DND-41 (cell line): ENCODE results near the gene KCNMA1.

Source experiments
- ATAC-seq: fragments of 200-7000 bp; cut with Tn5 transposase; 3 replicates; pipeline ENCODE4 v1.9.1; 2021; ENCODE audit warnings: low read depth; ENCODE audit not compliant: insufficient read depth
- DNase-seq: peaks from one replicate; pipeline ENCODE4 v3.0.0-alpha.2; 2020
- H2AFZ ChIP-seq: 2 replicates; pipeline ENCODE4 v1.6.0; 2012; ENCODE audit warnings: low read depth, low read length
- H3K27ac ChIP-seq: 2 replicates; pipeline ENCODE4 v1.5.1; 2012; ENCODE audit warnings: low read length, inconsistent platforms
- H3K27me3 ChIP-seq: fragments of 200-600 bp; sonication (generic); 2 replicates; pipeline ENCODE4 v1.6.0; 2012; ENCODE audit warnings: low read length, mild to moderate bottlenecking, inconsistent platforms; ENCODE audit not compliant: insufficient read depth, poor library complexity
- H3K36me3 ChIP-seq: 2 replicates; pipeline ENCODE4 v1.5.1; 2012; ENCODE audit warnings: low read length, inconsistent platforms; ENCODE audit not compliant: insufficient read depth
- H3K4me1 ChIP-seq: 2 replicates; pipeline ENCODE4 v1.5.1; 2012; ENCODE audit warnings: mild to moderate bottlenecking, low read length; ENCODE audit not compliant: insufficient read depth
- H3K4me2 ChIP-seq: 2 replicates; pipeline ENCODE4 v1.6.0; 2012; ENCODE audit warnings: mild to moderate bottlenecking, moderate library complexity, low read length, inconsistent platforms; ENCODE audit not compliant: insufficient read depth
- H3K4me3 ChIP-seq, 2 experiments: fragments of 200-600 bp in 1 of 2; shearing (Covaris generic) in 1 of 2; 2 replicates each; pipeline ENCODE4 v1.5.1; 2012 to 2016; ENCODE audit warnings: inconsistent platforms in 2 of 2, low read length in 2 of 2, mild to moderate bottlenecking in 2 of 2, low read depth in 1 of 2, moderate library complexity in 1 of 2
- H3K79me2 ChIP-seq: 2 replicates; pipeline ENCODE4 v1.6.0; 2012; ENCODE audit warnings: low read length, inconsistent platforms; ENCODE audit not compliant: insufficient read depth
- H3K9ac ChIP-seq: 2 replicates; pipeline ENCODE4 v1.6.0; 2012; ENCODE audit warnings: low read depth, mild to moderate bottlenecking, inconsistent platforms, low read length, moderate library complexity
- H3K9me3 ChIP-seq: 2 replicates; pipeline ENCODE4 v1.5.1; 2012; ENCODE audit warnings: low read length, moderate library complexity, mild to moderate bottlenecking, inconsistent platforms; ENCODE audit not compliant: insufficient read depth, severe bottlenecking
- H4K20me1 ChIP-seq: 2 replicates; pipeline ENCODE4 v1.6.0; 2012; ENCODE audit warnings: low read length; ENCODE audit not compliant: insufficient read depth
- EZH2 ChIP-seq: IDR thresholded peaks from 3 replicates; pipeline ENCODE4 v1.6.1; 2012; ENCODE audit warnings: borderline replicate concordance, low read depth, mild to moderate bottlenecking, moderate library complexity, low read length, inconsistent platforms; ENCODE audit not compliant: severe bottlenecking
- TF ChIP-seq, protein P1 (sequence below): IDR thresholded peaks from 2 replicates; pipeline ENCODE4 v1.5.1; 2012; ENCODE audit warnings: borderline replicate concordance, low read length, moderate library complexity, mild to moderate bottlenecking; ENCODE audit not compliant: poor library complexity, severe bottlenecking; ENCODE audit errors: extremely low read depth

KCNMA1 gene

DNA sequence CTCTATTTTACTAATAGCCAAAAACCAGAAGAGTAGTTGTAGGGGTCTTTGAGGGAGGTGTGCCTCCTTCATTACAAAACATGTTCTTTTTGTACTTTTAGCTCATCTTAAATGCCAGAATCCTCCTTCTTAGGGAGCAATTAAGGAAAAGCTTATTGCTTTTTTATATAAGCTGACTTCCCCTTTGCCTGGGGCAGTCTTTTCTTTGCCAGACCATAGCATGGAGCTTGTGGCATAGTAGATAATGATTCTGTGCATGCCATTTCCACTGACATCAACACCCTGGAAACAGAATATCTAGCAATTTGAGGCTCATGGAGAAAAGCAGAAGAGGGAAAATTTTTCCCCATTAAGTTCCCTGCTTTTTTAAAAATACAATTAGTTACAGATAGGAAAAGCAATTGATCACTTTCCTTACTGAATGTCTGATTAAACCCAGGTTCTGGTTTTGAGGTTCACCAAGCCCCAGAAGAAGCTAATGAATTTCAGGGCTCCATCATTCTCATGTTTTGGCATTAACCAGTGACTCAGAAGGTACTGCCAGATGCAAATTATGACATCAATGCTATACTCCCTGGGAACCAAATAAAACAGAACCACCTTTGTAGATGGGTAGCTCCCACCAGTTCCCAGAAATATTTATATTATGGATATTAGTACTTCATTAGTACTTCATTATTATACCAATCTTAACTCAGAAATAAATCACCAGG lies 410.6 kb downstream of the KCNMA1 start:
- no peak overlapping the region for H3K27ac ChIP-seq
- H3K9me3 ChIP-seq: no peaks in the 10 kb centered on the region
- no peak for ATAC-seq
- H3K4me3 ChIP-seq: no peak overlapping the region
- no peak overlapping the region for H3K4me2 ChIP-seq
- no peak for DNase-seq
- H3K27me3 ChIP-seq: no peaks in the 10 kb centered on the region
- TF ChIP-seq, protein P1, sequence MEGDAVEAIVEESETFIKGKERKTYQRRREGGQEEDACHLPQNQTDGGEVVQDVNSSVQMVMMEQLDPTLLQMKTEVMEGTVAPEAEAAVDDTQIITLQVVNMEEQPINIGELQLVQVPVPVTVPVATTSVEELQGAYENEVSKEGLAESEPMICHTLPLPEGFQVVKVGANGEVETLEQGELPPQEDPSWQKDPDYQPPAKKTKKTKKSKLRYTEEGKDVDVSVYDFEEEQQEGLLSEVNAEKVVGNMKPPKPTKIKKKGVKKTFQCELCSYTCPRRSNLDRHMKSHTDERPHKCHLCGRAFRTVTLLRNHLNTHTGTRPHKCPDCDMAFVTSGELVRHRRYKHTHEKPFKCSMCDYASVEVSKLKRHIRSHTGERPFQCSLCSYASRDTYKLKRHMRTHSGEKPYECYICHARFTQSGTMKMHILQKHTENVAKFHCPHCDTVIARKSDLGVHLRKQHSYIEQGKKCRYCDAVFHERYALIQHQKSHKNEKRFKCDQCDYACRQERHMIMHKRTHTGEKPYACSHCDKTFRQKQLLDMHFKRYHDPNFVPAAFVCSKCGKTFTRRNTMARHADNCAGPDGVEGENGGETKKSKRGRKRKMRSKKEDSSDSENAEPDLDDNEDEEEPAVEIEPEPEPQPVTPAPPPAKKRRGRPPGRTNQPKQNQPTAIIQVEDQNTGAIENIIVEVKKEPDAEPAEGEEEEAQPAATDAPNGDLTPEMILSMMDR: no peak
- no peak for TF ChIP-seq EZH2
- no peaks in the 10 kb centered on the region for H3K36me3 ChIP-seq
- H4K20me1 ChIP-seq: no peaks in the 10 kb centered on the region
- no peaks in the 10 kb centered on the region for H3K4me1 ChIP-seq
- H3K9ac ChIP-seq: no peak overlapping the region
- no peak overlapping the region for H2AFZ ChIP-seq
- no peaks in the 10 kb centered on the region for H3K79me2 ChIP-seq

DNA sequence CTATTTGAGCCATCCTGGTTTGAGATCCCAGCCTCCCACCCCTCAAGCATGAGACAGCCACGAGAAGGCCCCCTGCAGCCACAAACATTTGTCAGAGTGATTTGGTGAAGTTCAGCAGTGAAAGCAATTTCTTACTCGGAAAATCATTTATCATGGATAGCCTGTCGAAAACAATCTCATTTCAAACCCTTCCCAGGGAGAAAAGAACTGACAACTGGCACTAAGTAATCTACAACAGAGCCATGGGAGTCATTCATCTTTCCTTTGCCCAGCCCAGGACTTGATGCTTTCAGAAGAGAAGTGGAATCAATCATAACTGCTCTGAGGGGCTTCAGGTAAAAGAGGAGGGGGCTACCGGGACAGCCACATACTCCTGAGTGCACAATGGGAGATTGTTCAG lies 411.2 kb downstream of the KCNMA1 start:
- Histone ChIP-seq H3K27ac (no peak overlapping the region), H4K20me1 (no peaks in the 10 kb centered on the region), H3K9ac (no peak overlapping the region), H3K27me3 (no peaks in the 10 kb centered on the region), H3K9me3 (no peaks in the 10 kb centered on the region), H3K36me3 (no peaks in the 10 kb centered on the region), H3K4me1 (no peaks in the 10 kb centered on the region), H3K4me2 (no peak overlapping the region), H2AFZ (no peak overlapping the region), H3K79me2 (no peaks in the 10 kb centered on the region), H3K4me3 (no peak overlapping the region)
- TF ChIP-seq EZH2: no peak
- TF ChIP-seq, protein P1: no peak
- ATAC-seq (no peak), DNase-seq (no peak)

DNA sequence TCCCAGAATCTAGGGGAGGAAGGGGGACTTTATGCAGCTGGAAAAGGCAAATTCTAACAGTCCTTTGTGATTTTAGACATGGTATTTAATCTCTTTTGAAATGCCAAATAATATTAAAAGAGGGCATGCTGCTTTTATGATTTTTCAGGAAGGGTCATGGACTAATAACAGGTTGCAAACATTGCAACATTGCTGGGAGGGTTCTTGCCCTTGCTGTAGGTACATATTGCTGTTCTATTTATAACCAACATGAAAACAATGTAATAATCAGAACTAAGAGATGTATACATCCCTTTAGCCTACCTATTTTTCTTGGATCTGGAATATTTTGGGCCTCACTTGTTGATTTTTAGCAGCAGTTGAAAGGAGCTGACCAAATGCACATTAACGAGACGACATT lies 411.6 kb downstream of the KCNMA1 start:
- H3K79me2 ChIP-seq: no peaks in the 10 kb centered on the region
- H3K4me1 ChIP-seq: no peaks in the 10 kb centered on the region
- H4K20me1 ChIP-seq: no peaks in the 10 kb centered on the region
- DNase-seq (no peak), ATAC-seq (no peak)
- H3K9ac ChIP-seq: no peak overlapping the region
- H3K9me3 ChIP-seq: no peaks in the 10 kb centered on the region
- no peak overlapping the region for H3K27ac ChIP-seq
- no peak overlapping the region for H3K4me2 ChIP-seq
- H3K4me3 ChIP-seq: no peak overlapping the region
- no peaks in the 10 kb centered on the region for H3K36me3 ChIP-seq
- H3K27me3 ChIP-seq: no peaks in the 10 kb centered on the region
- no peak overlapping the region for H2AFZ ChIP-seq
- no peak for TF ChIP-seq EZH2
- TF ChIP-seq, protein P1: no peak
